B cell (primary cell): ENCODE measurements around the gene LRRC37A3.

Experiments used
- CTCF ChIP-seq: fragments of 200-600 bp; IDR thresholded peaks from one replicate; pipeline ENCODE4 v1.8.0; 2022; ENCODE audit warnings: antibody characterized with exemption, mild to moderate bottlenecking
- EZH2 ChIP-seq: IDR thresholded peaks from 2 replicates; pipeline ENCODE4 v1.6.1; 2012; ENCODE audit warnings: borderline replicate concordance, low read depth, mild to moderate bottlenecking, moderate library complexity, low read length; ENCODE audit not compliant: insufficient read depth, poor library complexity, severe bottlenecking

GRCh38 chr17:64920419-64921172 is 1.3 kb upstream of the LRRC37A3 start:
- TF ChIP-seq CTCF: no peak
- TF ChIP-seq EZH2: no peak
